LNCAP (cell line): ENCODE data around the gene PACS1.

Experiments used
- CTCF ChIP-seq: fragments of 450-650 bp; IDR thresholded peaks from 2 replicates; pipeline ENCODE4 v1.5.1; 2017; ENCODE audit warnings: mild to moderate bottlenecking

PACS1 gene

GRCh38 chr11:66150725-66151124, 80.7 kb downstream of the PACS1 start:
- TF ChIP-seq CTCF, result no peak

DNA sequence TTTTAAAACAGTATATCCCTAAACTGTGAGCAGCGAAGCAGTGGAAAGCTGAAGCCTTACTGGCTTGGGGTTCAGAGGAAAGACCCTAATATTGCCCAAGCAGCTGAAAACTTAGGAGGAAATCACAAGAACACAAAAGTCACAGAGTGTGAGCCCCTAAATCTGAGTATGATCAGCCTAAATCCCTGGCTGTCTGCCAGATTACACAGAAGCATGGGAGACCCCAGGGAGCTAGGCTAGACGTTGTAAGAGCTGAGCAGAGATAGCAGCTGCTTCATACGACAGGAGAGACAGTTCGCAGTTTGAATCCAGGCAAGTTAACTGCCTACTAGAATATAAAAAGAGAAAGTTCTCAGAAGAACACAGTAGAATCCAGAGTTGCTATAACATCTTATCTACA, 81.2 kb downstream of the PACS1 start:
- TF ChIP-seq CTCF, result no peak

DNA sequence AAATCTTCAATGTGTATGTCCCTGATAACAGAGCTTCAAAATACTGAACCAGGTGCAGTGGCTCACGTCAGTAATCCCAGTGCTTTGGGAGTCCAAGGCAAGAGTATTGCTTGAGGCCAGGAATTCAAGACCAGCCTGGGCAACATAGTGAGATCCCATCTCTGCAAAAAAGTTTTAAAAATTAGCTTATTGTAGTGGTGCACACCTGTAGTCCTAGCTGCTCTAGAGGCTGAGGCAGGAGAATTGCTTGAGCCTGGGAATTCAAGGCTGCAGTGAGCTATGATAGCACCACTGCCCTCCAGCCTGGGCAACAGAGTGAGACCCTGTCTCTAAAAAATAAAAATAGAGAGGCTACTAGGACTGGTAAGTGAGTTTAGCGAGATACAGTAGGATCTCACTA, 84.0 kb downstream of the PACS1 start:
- no peak for TF ChIP-seq CTCF

- TF ChIP-seq CTCF, result no peak
Measured at GRCh38 chr11:66155387-66156073, 85.5 kb downstream of the PACS1 start.

DNA sequence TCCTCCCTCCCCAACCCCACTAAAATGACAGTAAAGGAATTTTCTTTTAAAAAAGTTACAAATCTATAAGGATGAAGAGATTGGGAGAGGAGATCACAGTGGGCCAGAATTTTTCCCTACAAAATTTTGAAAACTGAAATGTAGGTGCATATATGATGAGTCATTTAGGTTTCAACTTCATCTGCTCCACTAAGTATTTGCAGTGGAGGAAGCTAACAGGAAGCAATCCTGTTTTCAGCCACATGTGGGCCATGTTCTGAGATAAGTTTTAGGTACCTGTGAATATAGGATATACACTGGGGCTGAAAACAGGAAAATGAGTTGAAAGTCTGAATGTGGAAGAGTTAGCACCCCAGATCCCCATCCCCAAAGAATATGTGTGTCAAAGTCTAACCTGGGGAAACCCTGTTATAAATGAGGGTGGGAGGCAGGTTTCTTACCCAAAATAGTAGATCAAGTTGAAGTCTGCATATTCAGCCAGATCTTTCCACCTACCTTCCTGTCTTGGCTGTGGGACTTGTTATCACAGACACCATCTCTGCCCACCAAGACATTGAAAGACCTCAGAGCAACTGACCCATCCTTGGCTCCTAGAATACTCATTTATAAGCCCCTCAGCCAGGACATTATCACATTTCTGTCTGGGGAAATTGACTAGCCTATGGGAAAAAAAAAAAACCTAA, 87.3 kb downstream of the PACS1 start:
- TF ChIP-seq CTCF, result no peak

DNA sequence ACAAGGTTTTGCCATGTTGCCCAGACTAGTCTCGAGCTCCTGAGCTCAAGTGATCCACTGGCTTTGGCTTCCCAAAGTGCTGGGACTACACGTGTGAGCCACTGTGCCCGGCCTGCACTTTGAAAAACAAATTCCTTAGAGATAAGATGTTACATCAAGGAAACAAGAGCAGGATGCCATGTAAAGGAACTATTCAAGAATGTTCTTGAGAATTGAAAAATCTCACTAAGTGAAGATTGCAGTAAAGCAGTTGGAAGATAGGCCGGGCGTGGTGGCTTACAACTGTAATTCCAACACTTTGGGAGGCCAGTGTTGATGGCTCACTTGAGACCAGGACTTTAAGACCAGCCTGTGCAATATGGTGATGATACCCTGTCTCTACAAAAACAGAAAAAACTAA, 88.1 kb downstream of the PACS1 start:
- no peak for TF ChIP-seq CTCF

GRCh38 chr11:66159324-66159984, 89.4 kb downstream of the PACS1 start:
- no peak for TF ChIP-seq CTCF
